ENCODE results near the gene NOP53. TPM values are rescaled to one million over a fixed set of nuclear protein-coding genes. Genes with fewer than 3 reads are reported as not detected.

The NOP53 gene
- polyA plus RNA-seq, 1 donor (not counting 4 experiments of a cell fraction or from before 2014, with no cell fraction given), result 80.2 TPM

GRCh38 chr19:47761566-47761965 lies 16.2 kb downstream of the NOP53 start:
- H2AFZ ChIP-seq (ENCODE audit: control insufficient read depth, low read length), result no peak overlapping the region
- H3K4me3 ChIP-seq (ENCODE audit: control insufficient read depth in 2 of 3, extremely low read depth in 1 of 3, insufficient read depth in 2 of 3, low read depth in 1 of 3, low read length in 3 of 3), result no peak overlapping the region
- no peak for FAIRE-seq
- H3K9ac ChIP-seq (ENCODE audit: control insufficient read depth, extremely low read depth, insufficient read depth, low read length), result no peak overlapping the region
- dilution Hi-C loops (cut with MboI; ENCODE audit: extremely low pct_ligation_motif_present, low sequenced_read_pairs), result no loop called here
- TF ChIP-seq CTCF (optimal IDR thresholded peaks at IDR 0.05 in 1 of 3, IDR thresholded peaks at IDR 0.05 in 1 of 3, conservative IDR thresholded peaks at IDR 0.05 in 1 of 3; ENCODE audit: extremely low read depth in 1 of 3, insufficient read depth in 2 of 3, low read length in 3 of 3), result no peak
- no peak for TF ChIP-seq EZH2 (IDR thresholded peaks at IDR 0.05; ENCODE audit: low read length)
- no peaks in the 10 kb centered on the region for H3K4me1 ChIP-seq (ENCODE audit: control insufficient read depth, extremely low read depth, insufficient read depth, low read length)
- DNase-seq (ENCODE audit: low read depth, low spot score), result no peak
- no peaks in the 10 kb centered on the region for H3K9me3 ChIP-seq (ENCODE audit: control insufficient read depth, low read depth, low read length)
- no peaks in the 10 kb centered on the region for H3K9me1 ChIP-seq (ENCODE audit: control insufficient read depth, extremely low read depth, insufficient read depth, low read length)
- H3K27me3 ChIP-seq (ENCODE audit: control insufficient read depth, extremely low read depth, insufficient read depth, low read length), result no peaks in the 10 kb centered on the region
- no peaks in the 10 kb centered on the region for H3K79me2 ChIP-seq (ENCODE audit: control insufficient read depth, insufficient read depth, low read length)
- H3K36me3 ChIP-seq (ENCODE audit: control insufficient read depth in 2 of 2, extremely low read depth in 1 of 2, insufficient read depth in 2 of 2, low read length in 2 of 2), result peaks cover 16 to 22% of the 10 kb centered on the region in 2 experiments
- H3K4me2 ChIP-seq (ENCODE audit: control insufficient read depth, extremely low read depth, insufficient read depth, low read depth, low read length), result no peak overlapping the region
- H3K27ac ChIP-seq (ENCODE audit: control insufficient read depth, insufficient read depth, low read length), result no peak overlapping the region
- H4K20me1 ChIP-seq (ENCODE audit: control insufficient read depth, extremely low read depth, insufficient read depth, low read length), result no peaks in the 10 kb centered on the region

- H3K9me3 ChIP-seq (ENCODE audit: control insufficient read depth, low read depth, low read length), result no peaks in the 10 kb centered on the region
- H4K20me1 ChIP-seq (ENCODE audit: control insufficient read depth, extremely low read depth, insufficient read depth, low read length), result no peaks in the 10 kb centered on the region
- no peak overlapping the region for H3K4me2 ChIP-seq (ENCODE audit: control insufficient read depth, extremely low read depth, insufficient read depth, low read depth, low read length)
- peaks cover 14 to 16% of the 10 kb centered on the region in 2 experiments for H3K36me3 ChIP-seq (ENCODE audit: control insufficient read depth in 2 of 2, extremely low read depth in 1 of 2, insufficient read depth in 2 of 2, low read length in 2 of 2)
- no peaks in the 10 kb centered on the region for H3K4me1 ChIP-seq (ENCODE audit: control insufficient read depth, extremely low read depth, insufficient read depth, low read length)
- no peaks in the 10 kb centered on the region for H3K9me1 ChIP-seq (ENCODE audit: control insufficient read depth, extremely low read depth, insufficient read depth, low read length)
- DNase-seq (ENCODE audit: low read depth, low spot score) (no peak), FAIRE-seq (no peak)
- H3K27ac ChIP-seq (ENCODE audit: control insufficient read depth, insufficient read depth, low read length), result no peak overlapping the region
- no peak for TF ChIP-seq CTCF (optimal IDR thresholded peaks at IDR 0.05 in 1 of 3, IDR thresholded peaks at IDR 0.05 in 1 of 3, conservative IDR thresholded peaks at IDR 0.05 in 1 of 3; ENCODE audit: extremely low read depth in 1 of 3, insufficient read depth in 2 of 3, low read length in 3 of 3)
- no peak for TF ChIP-seq EZH2 (IDR thresholded peaks at IDR 0.05; ENCODE audit: low read length)
- H3K4me3 ChIP-seq (ENCODE audit: control insufficient read depth in 2 of 3, extremely low read depth in 1 of 3, insufficient read depth in 2 of 3, low read depth in 1 of 3, low read length in 3 of 3), result no peak overlapping the region
- no peak overlapping the region for H2AFZ ChIP-seq (ENCODE audit: control insufficient read depth, low read length)
- no peaks in the 10 kb centered on the region for H3K79me2 ChIP-seq (ENCODE audit: control insufficient read depth, insufficient read depth, low read length)
- dilution Hi-C loops (cut with MboI; ENCODE audit: extremely low pct_ligation_motif_present, low sequenced_read_pairs), result no loop called here
- H3K27me3 ChIP-seq (ENCODE audit: control insufficient read depth, extremely low read depth, insufficient read depth, low read length), result no peaks in the 10 kb centered on the region
- no peak overlapping the region for H3K9ac ChIP-seq (ENCODE audit: control insufficient read depth, extremely low read depth, insufficient read depth, low read length)
Observed at GRCh38 chr19:47762151-47762550, 16.8 kb downstream of the NOP53 start.

All from keratinocyte (primary cell).